Fibroblast of skin of scalp (primary cell): ENCODE measurements around the gene ATL1.
"Not testable (repeated sequence)": the region's sequence is repeated elsewhere in the genome, so short reads cannot be mapped to it uniquely, and the experiment has no call there.

Experiments
- DNase-seq: peaks from one replicate; pipeline ENCODE4 v3.0.0-alpha.2; 2013

ATL1 gene

DNA sequence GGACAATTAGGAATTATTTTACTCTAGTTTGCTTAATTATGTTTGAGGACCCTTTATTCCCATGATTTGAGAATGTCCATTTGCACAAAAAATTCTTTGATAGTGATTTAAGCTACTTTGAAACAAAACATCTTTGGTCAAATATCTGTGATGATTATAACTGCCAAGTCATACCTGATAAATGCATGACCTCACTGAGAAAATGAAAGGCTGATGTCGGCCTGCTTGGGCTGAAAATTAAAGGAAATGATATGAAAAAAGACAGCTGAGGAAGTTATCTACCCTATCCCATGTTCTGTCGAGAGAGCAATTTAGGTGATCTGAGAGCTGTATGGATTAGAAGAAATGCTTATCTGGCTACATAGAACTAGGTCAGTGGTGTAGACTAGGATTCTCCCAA lies 43.6 kb downstream of the ATL1 start:
- DNase-seq: no peak

DNA sequence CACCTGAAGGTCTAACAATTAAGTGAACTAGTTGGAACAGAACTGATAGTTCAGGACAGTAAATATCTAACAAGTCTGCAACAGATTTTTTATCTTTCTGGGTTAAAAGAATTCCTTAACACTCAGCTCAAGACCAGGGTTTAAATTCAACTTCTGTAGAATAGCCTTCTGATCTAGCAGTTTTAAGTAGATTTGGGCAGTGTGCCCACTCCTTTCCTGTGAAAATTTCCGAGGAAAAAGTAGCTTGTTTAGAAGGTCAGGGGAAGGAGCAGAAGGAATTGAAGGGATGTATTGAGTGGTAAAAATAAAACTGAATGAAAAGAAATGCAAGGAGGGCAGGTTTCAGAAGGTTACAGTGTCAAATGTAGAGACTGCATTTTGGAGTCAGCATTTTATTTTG lies 45.8 kb downstream of the ATL1 start:
- DNase-seq: peak; percentile 25

- DNase-seq: no peak
Observed at GRCh38 chr14:50606468-50606867, 46.5 kb downstream of the ATL1 start.

- peak; percentile 76 for DNase-seq
Observed at GRCh38 chr14:50607181-50607580, 47.2 kb downstream of the ATL1 start.

- no peak for DNase-seq
Observed at GRCh38 chr14:50607761-50608160, 47.8 kb downstream of the ATL1 start.

DNA sequence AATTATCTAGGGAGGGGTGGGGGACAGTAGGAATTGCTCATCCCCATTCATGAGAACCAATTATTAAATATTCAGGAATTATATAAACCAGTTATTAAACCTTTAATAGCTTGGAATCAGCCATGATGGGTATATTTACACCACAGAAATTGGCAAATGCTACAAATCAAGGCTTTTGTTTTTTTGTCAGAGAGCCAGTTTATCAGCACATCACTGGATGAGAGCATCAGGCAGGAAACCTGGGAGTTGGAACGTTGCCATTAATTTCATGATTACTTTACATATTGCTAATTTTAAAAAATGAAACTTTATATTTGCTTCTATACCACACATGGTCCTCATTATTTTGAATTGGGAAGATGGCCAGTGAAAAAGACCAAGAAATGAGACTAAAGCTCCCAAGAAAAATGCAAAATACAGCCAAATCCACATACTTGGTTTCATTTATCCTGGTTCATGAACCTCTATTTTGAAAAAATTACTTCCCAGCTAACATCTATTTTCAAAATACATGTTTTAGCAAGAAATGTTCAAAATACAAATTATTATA lies 48.4 kb downstream of the ATL1 start:
- DNase-seq: peak; percentile 75

DNA sequence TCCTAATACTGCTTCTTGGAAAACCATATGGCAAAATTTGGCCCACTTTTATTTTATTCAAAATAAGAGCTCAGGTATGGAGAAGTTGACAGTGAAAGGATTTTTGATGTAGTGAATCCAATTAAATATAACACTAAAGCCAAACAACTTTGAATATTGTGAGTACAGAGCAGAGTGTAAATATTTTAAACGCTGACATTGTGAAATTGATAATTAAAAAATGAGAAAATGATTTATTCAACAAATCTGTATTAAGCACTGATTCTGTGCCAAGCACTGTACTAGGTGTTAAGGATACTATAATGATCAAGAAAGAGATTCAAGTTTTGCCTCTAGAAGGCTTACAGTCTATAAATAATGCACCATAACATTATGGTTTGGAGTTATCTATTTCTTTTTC lies 50.5 kb downstream of the ATL1 start:
- DNase-seq: no peak

GRCh38 chr14:50612806-50613205 lies 52.9 kb downstream of the ATL1 start:
- DNase-seq: peak; percentile 24

- DNase-seq: no peak
Observed at GRCh38 chr14:50615056-50615455, 55.1 kb downstream of the ATL1 start.

DNA sequence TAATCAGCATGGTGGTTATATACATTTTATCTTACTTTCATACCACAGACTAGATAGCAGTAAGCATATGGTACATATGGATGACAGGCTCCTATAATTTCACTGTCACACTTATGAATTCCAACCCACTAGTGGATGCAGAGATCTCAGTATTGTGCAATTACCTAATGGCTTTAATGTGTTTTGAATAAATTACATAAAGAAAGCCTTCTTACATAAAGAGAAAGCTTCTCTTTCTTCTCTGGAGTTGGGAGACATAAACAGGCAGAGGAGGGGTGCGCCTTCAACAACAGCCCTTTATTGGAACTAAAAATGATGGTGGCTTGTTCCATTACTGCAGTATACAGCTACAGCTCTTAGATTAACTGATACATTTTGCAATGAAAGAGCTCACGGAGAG lies 55.6 kb downstream of the ATL1 start:
- DNase-seq: peak; percentile 6

DNA sequence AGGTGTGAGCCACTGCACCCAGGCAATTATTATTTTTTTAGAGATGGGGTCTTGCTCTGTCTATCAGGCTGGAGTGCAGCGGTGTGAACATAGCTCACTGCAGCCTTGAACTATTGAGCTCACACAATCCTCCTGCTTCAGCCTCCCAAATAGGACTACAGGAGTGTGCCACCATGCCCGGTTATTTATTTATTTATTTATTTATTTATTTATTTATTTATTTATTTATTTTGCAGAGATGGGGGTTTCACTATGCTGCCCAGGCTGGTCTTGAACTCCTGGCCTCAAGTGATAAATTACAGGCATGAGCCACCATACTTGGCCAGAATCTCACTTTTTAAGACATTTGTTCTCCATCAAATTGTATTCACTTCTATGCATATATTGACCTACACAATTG lies 56.3 kb downstream of the ATL1 start:
- DNase-seq: no peak

DNA sequence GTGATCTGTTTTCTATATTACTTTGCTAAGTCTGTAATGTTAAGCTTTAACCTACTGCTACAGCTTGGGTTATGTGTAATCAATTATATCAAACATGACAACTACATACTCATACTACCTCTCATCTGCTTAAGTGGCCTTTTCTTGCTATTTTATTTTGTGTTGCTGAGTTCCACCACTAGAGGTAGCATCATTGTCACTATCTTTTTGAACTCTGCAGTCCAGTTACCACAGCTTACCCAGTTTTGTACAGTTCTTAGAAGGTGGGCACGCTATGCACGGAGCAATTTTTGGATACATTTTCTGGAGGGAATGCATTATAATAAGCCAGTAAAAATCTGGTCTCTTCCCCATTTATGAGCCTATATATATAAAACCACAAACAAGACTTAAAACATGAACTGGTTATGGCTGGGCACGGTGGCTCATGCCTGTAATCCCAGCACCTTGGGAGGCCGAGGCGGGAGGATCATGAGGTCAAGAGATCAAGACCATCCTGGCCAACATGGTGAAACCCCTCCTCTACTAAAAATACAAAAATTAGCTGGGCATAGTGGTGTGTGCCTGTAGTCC lies 59.7 kb downstream of the ATL1 start:
- peak; percentile 53 for DNase-seq

DNA sequence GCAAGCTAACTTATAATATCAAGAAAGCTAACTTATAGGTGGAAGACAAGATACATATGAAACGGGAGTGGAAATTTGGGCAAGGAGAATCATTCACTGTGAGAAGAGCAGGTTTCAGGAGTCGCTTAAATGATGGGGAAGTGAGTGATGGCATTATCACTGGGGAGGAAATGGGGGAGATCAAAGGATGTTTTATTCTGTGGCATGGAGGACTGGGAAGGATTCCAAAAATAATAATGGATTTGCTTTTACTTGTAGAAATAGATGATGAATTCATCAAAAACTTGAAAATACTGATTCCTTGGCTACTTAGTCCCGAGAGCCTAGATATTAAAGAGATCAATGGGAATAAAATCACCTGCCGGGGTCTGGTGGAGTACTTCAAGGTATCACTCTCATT lies 60.4 kb downstream of the ATL1 start:
- DNase-seq: peak; percentile 39

DNA sequence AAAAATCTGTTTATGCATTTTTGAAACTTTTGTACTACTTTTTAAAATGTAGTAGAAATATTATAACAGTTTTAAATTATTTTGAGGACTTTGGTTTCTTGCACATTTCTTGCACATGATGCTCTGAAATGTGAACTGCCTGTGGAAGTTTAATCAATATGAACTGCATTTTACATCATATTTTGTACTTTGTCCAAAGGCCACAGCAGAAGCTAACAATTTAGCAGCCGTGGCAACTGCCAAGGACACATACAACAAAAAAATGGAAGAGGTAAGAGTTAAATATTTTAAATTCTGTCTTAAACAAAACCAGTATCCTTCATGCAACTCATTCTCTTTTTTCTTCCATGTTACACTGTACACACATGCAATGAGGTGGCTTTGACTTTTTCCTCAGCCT lies 63.0 kb downstream of the ATL1 start:
- peak; percentile 6 for DNase-seq

GRCh38 chr14:50624447-50624846 lies 64.5 kb downstream of the ATL1 start:
- no peak for DNase-seq

GRCh38 chr14:50624947-50625346 lies 65.0 kb downstream of the ATL1 start:
- not testable (repeated sequence) for DNase-seq

DNA sequence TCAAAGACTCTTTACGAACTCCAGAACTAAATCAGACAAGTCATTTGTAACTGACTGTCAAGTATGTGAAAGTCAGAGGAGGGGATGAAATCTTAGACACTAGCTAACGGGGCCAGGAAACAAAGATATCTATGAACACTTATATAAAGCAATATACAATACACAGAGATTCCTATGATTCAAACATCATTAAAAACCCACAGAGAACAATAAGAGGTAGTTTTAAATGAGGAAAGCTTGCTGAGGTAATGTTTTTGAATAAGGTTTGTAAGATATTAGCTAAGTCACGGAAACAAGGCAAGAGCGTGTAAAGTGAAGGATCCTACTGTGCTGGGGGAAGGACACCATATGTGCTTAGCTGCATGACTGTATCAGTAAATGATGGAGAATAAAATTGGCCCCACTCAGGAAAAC lies 71.5 kb downstream of the ATL1 start:
- DNase-seq: peak; percentile 16

DNA sequence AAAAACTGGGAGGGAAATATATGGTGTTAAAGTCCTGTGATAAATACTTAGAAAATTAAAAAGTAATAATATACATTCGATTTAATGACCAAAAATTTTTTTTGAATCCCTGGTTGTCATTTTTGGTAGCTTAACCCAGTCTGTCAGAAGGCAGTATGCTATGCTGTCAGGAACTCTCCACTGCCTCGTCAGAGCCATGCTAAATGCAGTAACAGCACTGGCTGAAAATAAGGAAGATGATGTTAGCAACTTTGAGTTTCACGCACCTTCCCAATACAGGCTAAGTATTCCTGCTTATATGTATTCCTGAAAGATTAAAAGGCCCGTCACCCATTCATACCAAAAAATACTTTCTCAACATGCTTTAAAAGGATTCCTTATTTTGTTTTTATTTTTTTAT lies 74.0 kb downstream of the ATL1 start:
- no peak for DNase-seq

DNA sequence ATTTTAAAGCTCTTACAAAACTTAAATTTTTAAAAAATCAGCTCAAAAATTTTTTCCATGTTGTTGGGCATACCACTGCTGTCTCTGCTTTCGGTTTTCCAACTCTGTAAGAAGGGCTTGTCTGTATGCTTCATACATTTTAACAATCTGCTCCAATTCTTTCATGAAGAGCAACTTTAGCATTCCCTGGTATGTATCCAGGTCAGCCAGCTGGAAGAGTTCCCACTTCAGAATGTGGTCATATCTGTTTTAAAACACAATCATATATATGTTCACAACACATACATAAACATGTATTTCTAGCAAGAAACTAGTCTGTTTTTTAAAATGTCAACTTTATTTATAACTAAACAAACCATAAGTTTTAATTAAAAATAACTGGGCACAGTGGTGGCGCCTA lies 75.2 kb downstream of the ATL1 start:
- no peak for DNase-seq

- no peak for DNase-seq
Observed at GRCh38 chr14:50647282-50647681, 87.3 kb downstream of the ATL1 start.

DNA sequence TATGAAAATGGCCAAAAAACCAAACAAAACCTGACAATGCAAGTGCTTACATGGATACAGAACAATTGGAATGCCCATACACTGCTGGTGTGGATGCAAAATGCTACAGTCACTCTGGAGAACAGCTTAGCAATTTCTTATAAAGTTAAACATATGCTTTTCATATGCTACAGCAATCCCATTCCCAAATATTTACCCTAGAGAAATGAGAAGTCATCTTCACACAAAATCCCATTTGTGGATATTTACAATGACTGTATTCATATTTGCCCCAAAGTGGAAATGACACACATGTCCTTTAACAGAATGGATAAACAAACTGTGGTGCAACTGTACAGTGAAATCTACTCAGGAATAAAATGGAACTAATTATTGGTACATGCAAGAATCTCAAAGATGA lies 87.8 kb downstream of the ATL1 start:
- DNase-seq: peak; percentile 49

DNA sequence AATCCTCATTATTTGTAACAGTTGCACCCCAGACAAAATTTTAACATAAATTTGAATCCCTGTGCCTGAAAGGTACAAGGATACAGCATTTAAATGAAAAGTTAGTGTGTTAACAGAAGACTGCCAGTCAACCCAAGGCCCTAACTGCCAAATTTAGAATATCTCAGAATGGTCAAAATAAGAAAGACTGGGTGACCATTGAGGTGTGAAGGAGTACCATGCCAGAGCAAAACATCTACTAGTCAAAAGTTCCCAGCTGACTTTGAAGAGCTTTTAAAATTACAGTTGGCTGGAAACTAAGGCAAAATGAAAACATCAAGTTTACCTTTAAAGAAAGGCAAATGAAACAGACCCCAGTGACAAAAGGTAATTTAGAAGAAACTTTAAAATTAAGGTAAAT lies 89.7 kb downstream of the ATL1 start:
- no peak for DNase-seq

DNA sequence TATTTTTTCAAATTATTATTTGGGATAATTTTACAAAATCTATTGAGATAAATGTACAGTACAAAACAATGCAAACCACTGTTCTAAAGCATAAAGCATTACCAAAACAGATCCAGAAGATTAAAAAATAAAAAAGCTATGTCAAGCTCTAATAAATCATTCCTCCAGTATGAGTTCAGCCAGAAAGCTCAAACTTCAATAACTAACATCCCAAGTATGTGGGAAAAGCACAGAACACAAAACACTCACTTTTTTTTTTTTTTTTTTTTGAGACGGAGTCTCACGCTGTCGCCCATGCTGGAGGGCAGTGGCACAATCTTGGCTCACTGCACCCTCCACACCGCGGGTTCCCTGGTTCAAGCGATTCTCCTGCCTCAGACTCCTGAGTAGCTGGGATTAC lies 96.8 kb downstream of the ATL1 start:
- DNase-seq: peak; percentile 47

- DNase-seq: no peak
Observed at GRCh38 chr14:50657753-50658152, 97.8 kb downstream of the ATL1 start.

- DNase-seq: peak; percentile 71
Observed at GRCh38 chr14:50658203-50658602, 98.3 kb downstream of the ATL1 start.
